Loucy (cell line): Measurements from ENCODE around the gene ABCC11.

Source experiments
- H2AFZ ChIP-seq: fragments of 200-600 bp; sonication (generic); 2 replicates; pipeline ENCODE4 v1.6.0; 2016; ENCODE audit warnings: antibody characterized with exemption, mild to moderate bottlenecking, low read length, moderate library complexity
- H3F3A ChIP-seq: fragments of 200-600 bp; 2 replicates; pipeline ENCODE4 v1.6.0; 2016; ENCODE audit warnings: antibody characterized with exemption, low read depth, mild to moderate bottlenecking
- H3K27me3 ChIP-seq: fragments of 200-600 bp; sonication (generic); 2 replicates; pipeline ENCODE4 v1.6.1; 2014; ENCODE audit warnings: low read length, mild to moderate bottlenecking; ENCODE audit not compliant: insufficient read depth, poor library complexity, severe bottlenecking
- H3K36me3 ChIP-seq: fragments of 200-600 bp; sonication (generic); 2 replicates; pipeline ENCODE4 v1.6.1; 2016; ENCODE audit warnings: low read length; ENCODE audit not compliant: insufficient read depth
- H3K4me1 ChIP-seq: fragments of 200-600 bp; sonication (generic); 2 replicates; pipeline ENCODE4 v1.5.1; 2014; ENCODE audit warnings: low read length, mild to moderate bottlenecking; ENCODE audit not compliant: insufficient read depth, poor library complexity, severe bottlenecking
- H3K4me2 ChIP-seq: fragments of 200-600 bp; sonication (generic); 2 replicates; pipeline ENCODE4 v1.6.0; 2014; ENCODE audit warnings: antibody characterized with exemption, low read length, low read depth, mild to moderate bottlenecking; ENCODE audit not compliant: poor library complexity, severe bottlenecking
- H3K4me3 ChIP-seq: fragments of 200-600 bp; sonication (generic); 2 replicates; pipeline ENCODE4 v1.5.1; 2014; ENCODE audit warnings: low read length, mild to moderate bottlenecking, mixed read lengths; ENCODE audit not compliant: poor library complexity, severe bottlenecking
- H3K79me2 ChIP-seq: fragments of 200-600 bp; sonication (generic); 2 replicates; pipeline ENCODE4 v1.6.1; 2014; ENCODE audit warnings: low read length; ENCODE audit not compliant: insufficient read depth
- H3K9ac ChIP-seq: fragments of 200-600 bp; sonication (generic); 2 replicates; pipeline ENCODE4 v1.6.0; 2014; ENCODE audit warnings: mild to moderate bottlenecking, low read depth, low read length, moderate library complexity; ENCODE audit not compliant: poor library complexity, severe bottlenecking
- H3K9me2 ChIP-seq: fragments of 200-600 bp; sonication (generic); replicated peaks from 2 replicates; pipeline ENCODE4 v1.6.1; 2016; ENCODE audit warnings: low read depth, low read length, mixed read lengths
- H3K9me3 ChIP-seq: fragments of 200-600 bp; sonication (generic); 2 replicates; pipeline ENCODE4 v1.6.1; 2014; ENCODE audit warnings: mild to moderate bottlenecking, antibody characterized with exemption, low read length, low read depth; ENCODE audit not compliant: insufficient read depth
- H4K20me1 ChIP-seq: fragments of 200-600 bp; sonication (generic); 2 replicates; pipeline ENCODE4 v1.6.0; 2014; ENCODE audit warnings: antibody characterized with exemption, low read length, mild to moderate bottlenecking; ENCODE audit not compliant: insufficient read depth, poor library complexity, severe bottlenecking
- EZH2phosphoT487 ChIP-seq: fragments of 200-600 bp; IDR thresholded peaks from 2 replicates; pipeline ENCODE4 v1.6.1; 2018; ENCODE audit warnings: antibody characterized with exemption, mild to moderate bottlenecking, moderate library complexity, borderline replicate concordance
- TF ChIP-seq, protein P1 (sequence below): fragments of 200-600 bp; sonication (generic); conservative IDR thresholded peaks from 2 replicates; pipeline ENCODE4 v1.5.1; 2014; ENCODE audit warnings: mild to moderate bottlenecking, antibody characterized with exemption, low read length

The ABCC11 gene

DNA sequence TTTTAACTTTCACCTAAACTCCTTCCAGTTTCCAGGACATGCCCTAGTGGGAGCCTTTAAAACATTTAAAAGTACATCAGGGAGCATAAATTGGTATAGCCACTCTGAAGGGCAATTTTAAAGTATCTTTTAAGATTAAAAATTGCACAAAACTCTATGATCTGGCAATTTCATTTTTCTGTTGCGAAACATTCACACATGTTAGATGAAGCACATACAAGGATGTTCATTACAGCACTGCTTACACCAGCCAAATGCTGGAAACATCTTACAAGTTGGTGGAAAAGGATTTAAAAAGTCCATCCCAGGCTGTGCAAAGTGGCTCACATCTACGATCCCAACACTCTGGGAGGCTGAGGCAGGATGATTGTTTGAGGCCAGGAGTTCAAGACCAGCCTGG, 29.6 kb downstream of the ABCC11 start:
- no peak overlapping the region for H3K4me3 ChIP-seq

DNA sequence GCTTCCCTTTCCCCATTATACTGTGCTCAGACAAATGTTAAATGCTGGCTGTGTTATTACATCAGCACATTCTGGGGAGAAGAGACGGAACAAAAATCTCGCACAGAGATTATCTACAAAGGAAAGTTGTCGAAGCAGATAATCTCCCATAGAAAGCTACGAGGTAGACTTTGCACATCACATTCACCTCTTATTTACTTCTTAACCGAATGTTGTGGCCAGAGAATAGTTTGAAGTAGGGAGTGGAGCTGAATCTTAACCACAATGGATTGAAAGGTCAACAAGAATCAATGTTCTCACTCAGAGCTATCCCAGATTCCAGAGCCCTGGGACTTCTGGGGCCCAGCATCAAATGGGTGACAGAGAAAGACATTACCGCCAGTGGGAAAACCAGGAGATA, 31.6 kb downstream of the ABCC11 start:
- Histone ChIP-seq H3K79me2 (no peaks in the 10 kb centered on the region), H4K20me1 (no peaks in the 10 kb centered on the region), H3K4me2 (no peak overlapping the region), H3K9ac (no peak overlapping the region), H3K9me2 (no peaks in the 10 kb centered on the region), H3K27me3 (peaks cover 4% of the 10 kb centered on the region), H3K4me1 (no peaks in the 10 kb centered on the region), H3K9me3 (no peaks in the 10 kb centered on the region), H2AFZ (no peak overlapping the region), H3K4me3 (no peak overlapping the region), H3K36me3 (no peaks in the 10 kb centered on the region), H3F3A (no peaks in the 10 kb centered on the region)
- TF ChIP-seq EZH2phosphoT487 = no peak
- TF ChIP-seq, protein P1, sequence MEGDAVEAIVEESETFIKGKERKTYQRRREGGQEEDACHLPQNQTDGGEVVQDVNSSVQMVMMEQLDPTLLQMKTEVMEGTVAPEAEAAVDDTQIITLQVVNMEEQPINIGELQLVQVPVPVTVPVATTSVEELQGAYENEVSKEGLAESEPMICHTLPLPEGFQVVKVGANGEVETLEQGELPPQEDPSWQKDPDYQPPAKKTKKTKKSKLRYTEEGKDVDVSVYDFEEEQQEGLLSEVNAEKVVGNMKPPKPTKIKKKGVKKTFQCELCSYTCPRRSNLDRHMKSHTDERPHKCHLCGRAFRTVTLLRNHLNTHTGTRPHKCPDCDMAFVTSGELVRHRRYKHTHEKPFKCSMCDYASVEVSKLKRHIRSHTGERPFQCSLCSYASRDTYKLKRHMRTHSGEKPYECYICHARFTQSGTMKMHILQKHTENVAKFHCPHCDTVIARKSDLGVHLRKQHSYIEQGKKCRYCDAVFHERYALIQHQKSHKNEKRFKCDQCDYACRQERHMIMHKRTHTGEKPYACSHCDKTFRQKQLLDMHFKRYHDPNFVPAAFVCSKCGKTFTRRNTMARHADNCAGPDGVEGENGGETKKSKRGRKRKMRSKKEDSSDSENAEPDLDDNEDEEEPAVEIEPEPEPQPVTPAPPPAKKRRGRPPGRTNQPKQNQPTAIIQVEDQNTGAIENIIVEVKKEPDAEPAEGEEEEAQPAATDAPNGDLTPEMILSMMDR = no peak

More for the DNA sequence above, 29.6 kb downstream of the ABCC11 start:
- Histone ChIP-seq H3F3A (no peaks in the 10 kb centered on the region), H3K9me2 (no peaks in the 10 kb centered on the region), H3K79me2 (no peaks in the 10 kb centered on the region), H2AFZ (no peak overlapping the region), H4K20me1 (no peaks in the 10 kb centered on the region), H3K4me1 (no peaks in the 10 kb centered on the region), H3K27me3 (peaks cover 4% of the 10 kb centered on the region), H3K9ac (no peak overlapping the region), H3K36me3 (no peaks in the 10 kb centered on the region), H3K9me3 (no peaks in the 10 kb centered on the region), H3K4me2 (no peak overlapping the region)
- no peak for TF ChIP-seq EZH2phosphoT487

DNA sequence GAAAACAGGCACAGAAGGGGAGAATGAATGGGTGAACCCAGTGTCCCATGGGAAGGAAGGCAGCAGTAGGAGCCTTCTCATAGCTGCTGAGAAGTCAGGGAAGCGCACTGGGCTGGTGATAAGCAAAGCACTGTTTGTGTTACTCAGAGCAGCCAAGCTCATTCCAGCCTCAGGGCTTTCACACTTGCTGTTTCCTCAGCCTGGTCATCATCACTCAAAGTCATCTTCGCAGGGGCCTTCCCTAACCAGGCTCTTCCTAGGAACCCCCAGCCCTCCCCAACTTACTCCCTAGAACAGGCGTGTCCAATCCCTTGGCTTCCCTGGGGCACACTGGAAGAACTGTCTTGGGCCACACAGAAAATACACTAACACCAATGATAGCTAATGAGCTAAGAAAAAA, 35.3 kb downstream of the ABCC11 start:
- no peaks in the 10 kb centered on the region for H3K4me1 ChIP-seq
- H3K9me2 ChIP-seq = no peaks in the 10 kb centered on the region
- no peak overlapping the region for H3K4me3 ChIP-seq
- H3K9me3 ChIP-seq = no peaks in the 10 kb centered on the region
- H2AFZ ChIP-seq = no peak overlapping the region
- H3K4me2 ChIP-seq = no peak overlapping the region
- TF ChIP-seq EZH2phosphoT487 = no peak
- TF ChIP-seq, protein P1 = no peak
- no peaks in the 10 kb centered on the region for H4K20me1 ChIP-seq
- H3K79me2 ChIP-seq = no peaks in the 10 kb centered on the region
- no peak overlapping the region for H3K9ac ChIP-seq
- no peaks in the 10 kb centered on the region for H3F3A ChIP-seq
- H3K36me3 ChIP-seq = no peaks in the 10 kb centered on the region
- peaks cover 4% of the 10 kb centered on the region for H3K27me3 ChIP-seq

DNA sequence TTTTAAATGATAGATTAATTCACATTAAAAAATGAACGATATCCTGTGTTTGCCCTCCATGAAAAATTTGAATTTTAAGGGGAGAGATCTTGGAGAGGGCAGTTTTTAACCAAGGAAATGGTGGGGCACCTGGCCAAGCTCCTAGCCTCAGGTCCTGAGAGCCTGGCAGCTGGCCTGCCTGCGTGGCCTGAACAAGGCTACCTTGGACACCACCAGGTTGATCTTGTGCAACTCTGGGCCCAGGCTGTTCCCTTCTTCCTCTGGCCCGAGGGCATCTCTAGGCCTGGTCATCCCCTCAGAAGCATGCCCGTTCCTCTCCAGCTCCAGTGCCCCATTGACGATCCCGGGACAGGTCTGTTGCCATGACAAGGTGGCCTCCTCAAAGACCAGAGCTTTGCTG, 36.6 kb downstream of the ABCC11 start:
- H3K4me3 ChIP-seq = no peak overlapping the region
- no peaks in the 10 kb centered on the region for H3K9me3 ChIP-seq
- no peaks in the 10 kb centered on the region for H3K9me2 ChIP-seq
- H3K4me2 ChIP-seq = no peak overlapping the region
- TF ChIP-seq, protein P1 = no peak
- no peak for TF ChIP-seq EZH2phosphoT487
- no peak overlapping the region for H3K9ac ChIP-seq
- H3K79me2 ChIP-seq = no peaks in the 10 kb centered on the region
- H3K27me3 ChIP-seq = peaks cover 2% of the 10 kb centered on the region
- H4K20me1 ChIP-seq = no peaks in the 10 kb centered on the region
- no peak overlapping the region for H2AFZ ChIP-seq
- H3F3A ChIP-seq = no peaks in the 10 kb centered on the region
- no peaks in the 10 kb centered on the region for H3K4me1 ChIP-seq
- H3K36me3 ChIP-seq = no peaks in the 10 kb centered on the region
